GM21737 (cell line): ENCODE measurements around the gene TMEM108.
"Not testable (repeated sequence)": the region's sequence is repeated elsewhere in the genome, so short reads cannot be mapped to it uniquely, and the experiment has no call there.

ENCODE experiments used
- ATAC-seq: cut with Tn5 transposase; IDR thresholded peaks from one replicate; pipeline ENCODE4 v1.9.1; 2021; ENCODE audit warnings: mild to moderate bottlenecking, moderate library complexity; ENCODE audit not compliant: unreplicated experiment

TMEM108 gene

GRCh38 chr3:133038089-133038730 is at the start of gene TMEM108:
Gene TMEM108 (plus strand): TSS chr3:133038391.
- ATAC-seq = no peak

- no peak for ATAC-seq
Measured at GRCh38 chr3:132995971-132996370, 42.2 kb upstream of the TMEM108 start.

GRCh38 chr3:132997404-132998185 is 40.6 kb upstream of the TMEM108 start:
- ATAC-seq = no peak

GRCh38 chr3:133005032-133005431 is 33.2 kb upstream of the TMEM108 start:
- not testable (repeated sequence) for ATAC-seq

- no peak for ATAC-seq
Measured at GRCh38 chr3:133007601-133008000, 30.6 kb upstream of the TMEM108 start.

- no peak for ATAC-seq
Measured at GRCh38 chr3:133014325-133014724, 23.9 kb upstream of the TMEM108 start.

- not testable (repeated sequence) for ATAC-seq
Measured at GRCh38 chr3:133015573-133015972, 22.6 kb upstream of the TMEM108 start.

- ATAC-seq = no peak
Measured at GRCh38 chr3:133016838-133017309, 21.3 kb upstream of the TMEM108 start.

GRCh38 chr3:133018921-133019320 is 19.3 kb upstream of the TMEM108 start:
- ATAC-seq = no peak

GRCh38 chr3:133021206-133021605 is 17.0 kb upstream of the TMEM108 start:
- no peak for ATAC-seq

- no peak for ATAC-seq
Measured at GRCh38 chr3:133023362-133023761, 14.8 kb upstream of the TMEM108 start.

- ATAC-seq = no peak
Measured at GRCh38 chr3:133025546-133025945, 12.6 kb upstream of the TMEM108 start.

GRCh38 chr3:133032301-133032700 is 5.9 kb upstream of the TMEM108 start:
- ATAC-seq = no peak

- no peak for ATAC-seq
Measured at GRCh38 chr3:133037436-133037835, 755 bp upstream of the TMEM108 start.

- no peak for ATAC-seq
Measured at GRCh38 chr3:133038731-133039375, 662 bp downstream of the TMEM108 start.

GRCh38 chr3:133040696-133041523 is 2.7 kb downstream of the TMEM108 start:
- no peak for ATAC-seq

- no peak for ATAC-seq
Measured at GRCh38 chr3:133041524-133041829, 3.3 kb downstream of the TMEM108 start.

GRCh38 chr3:133042778-133043177 is 4.6 kb downstream of the TMEM108 start:
- ATAC-seq = no peak

GRCh38 chr3:133047980-133048379 is 9.8 kb downstream of the TMEM108 start:
- no peak for ATAC-seq

GRCh38 chr3:133049491-133049890 is 11.3 kb downstream of the TMEM108 start:
- no peak for ATAC-seq

- no peak for ATAC-seq
Measured at GRCh38 chr3:133050891-133051290, 12.7 kb downstream of the TMEM108 start.
